Stimulated activated naive CD4-positive, alpha-beta T cell (primary cell): ENCODE data around the gene COG5.
"Not testable (repeated sequence)": the region's sequence is repeated elsewhere in the genome, so short reads cannot be mapped to it uniquely, and the experiment has no call there.

Experiments used
- DNase-seq, 6 experiments: peaks; one replicate each; lab custom pipeline; 2025; lab: John Stamatoyannopoulos, UW

The COG5 gene

GRCh38 chr7:107269790-107270189 lies 293.9 kb downstream of the COG5 start:
- DNase-seq, result no peak

GRCh38 chr7:107268594-107268993 lies 295.1 kb downstream of the COG5 start:
- no peak for DNase-seq

- DNase-seq, result no peak
These were observed 296.6 kb downstream of the COG5 start for GRCh38 chr7:107267138-107267537.

GRCh38 chr7:107264723-107265122 lies 299.0 kb downstream of the COG5 start:
- no peak for DNase-seq

GRCh38 chr7:107262857-107263256 lies 300.9 kb downstream of the COG5 start:
- no peak for DNase-seq

GRCh38 chr7:107258737-107259136 lies 305.0 kb downstream of the COG5 start:
- no peak for DNase-seq

GRCh38 chr7:107255602-107256001 lies 308.1 kb downstream of the COG5 start:
- DNase-seq, result no peak

GRCh38 chr7:107254398-107254985 lies 309.2 kb downstream of the COG5 start:
- DNase-seq, result no peak

- DNase-seq, result no peak
These were observed 310.1 kb downstream of the COG5 start for GRCh38 chr7:107253599-107253998.

- no peak for DNase-seq
These were observed 311.8 kb downstream of the COG5 start for GRCh38 chr7:107251963-107252362.

GRCh38 chr7:107248551-107249316 lies 315.0 kb downstream of the COG5 start:
- DNase-seq, result no peak

GRCh38 chr7:107246836-107247235 lies 316.9 kb downstream of the COG5 start:
- not testable (repeated sequence) for DNase-seq

- no peak for DNase-seq
These were observed 319.1 kb downstream of the COG5 start for GRCh38 chr7:107244613-107245012.

- DNase-seq, result no peak
These were observed 321.5 kb downstream of the COG5 start for GRCh38 chr7:107242267-107242666.

- no peak for DNase-seq
These were observed 326.3 kb downstream of the COG5 start for GRCh38 chr7:107237451-107237850.

GRCh38 chr7:107236862-107237261 lies 326.9 kb downstream of the COG5 start:
- no peak for DNase-seq

- no peak for DNase-seq
These were observed 329.3 kb downstream of the COG5 start for GRCh38 chr7:107234436-107234835.

- no peak for DNase-seq
These were observed 329.7 kb downstream of the COG5 start for GRCh38 chr7:107233981-107234380.

GRCh38 chr7:107233174-107233573 lies 330.5 kb downstream of the COG5 start:
- DNase-seq, result no peak

- DNase-seq, result no peak
These were observed 331.1 kb downstream of the COG5 start for GRCh38 chr7:107232568-107233090.

- DNase-seq, result no peak
These were observed 333.4 kb downstream of the COG5 start for GRCh38 chr7:107230334-107230733.

GRCh38 chr7:107228291-107228690 lies 335.4 kb downstream of the COG5 start:
- DNase-seq, result no peak

- no peak for DNase-seq
These were observed 339.1 kb downstream of the COG5 start for GRCh38 chr7:107224374-107225223.
